KOPT-K1 (cell line): ENCODE results near the gene CCDC88B.
"Not testable (repeated sequence)": the region's sequence is repeated elsewhere in the genome, so short reads cannot be mapped to it uniquely, and the experiment has no call there.

Source experiments
- H3K27ac ChIP-seq: fragments of 200-600 bp; sonication (generic); 2 replicates; pipeline ENCODE4 v1.5.1; 2016; ENCODE audit warnings: antibody characterized with exemption, mild to moderate bottlenecking, low read depth, low read length; ENCODE audit not compliant: poor library complexity, severe bottlenecking
- H3K36me3 ChIP-seq: fragments of 200-600 bp; sonication (generic); 2 replicates; pipeline ENCODE4 v1.5.1; 2017; ENCODE audit warnings: antibody characterized with exemption, mild to moderate bottlenecking, low read length, moderate library complexity; ENCODE audit not compliant: insufficient read depth
- H3K9me3 ChIP-seq: fragments of 200-600 bp; sonication (generic); 2 replicates; pipeline ENCODE4 v1.5.1; 2017; ENCODE audit warnings: antibody characterized with exemption, low read length, mild to moderate bottlenecking; ENCODE audit not compliant: insufficient read depth, poor library complexity, severe bottlenecking

CCDC88B gene

GRCh38 chr11:64315667-64316526, 24.1 kb upstream of the CCDC88B start:
- Histone ChIP-seq H3K36me3 (peaks cover 49% of the 10 kb centered on the region), H3K27ac (peak overlapping the region; percentile 80)
- not testable (repeated sequence) for H3K9me3 ChIP-seq

- Histone ChIP-seq H3K9me3 (no peaks in the 10 kb centered on the region), H3K27ac (peak overlapping the region; percentile 80), H3K36me3 (peaks cover 55% of the 10 kb centered on the region)
Observed at GRCh38 chr11:64316672-64317324, 23.2 kb upstream of the CCDC88B start.

GRCh38 chr11:64317325-64317960, 22.6 kb upstream of the CCDC88B start, which contains the start of gene TRMT112:
Gene TRMT112 (minus strand): TSS chr11:64317559. CDS start chr11:64317526, 33 bp downstream.
- H3K36me3 ChIP-seq, result peaks cover 56% of the 10 kb centered on the region
- peak within 1 kb of the TSS; percentile 80 for H3K27ac ChIP-seq

GRCh38 chr11:64317961-64318765, 21.8 kb upstream of the CCDC88B start, which contains the start of gene PRDX5:
Gene PRDX5 (plus strand): TSS chr11:64318121. CDS start chr11:64318216, 95 bp downstream.
- peak within 1 kb of the TSS; percentile 80 for H3K27ac ChIP-seq
- H3K9me3 ChIP-seq, result no peaks in the 10 kb centered on the region
- H3K36me3 ChIP-seq, result peaks cover 52% of the 10 kb centered on the region

More at GRCh38 chr11:64317325-64317960, 22.6 kb upstream of the CCDC88B start, which contains the start of gene TRMT112:
- no peaks in the 10 kb centered on the region for H3K9me3 ChIP-seq

GRCh38 chr11:64318766-64319761, 20.9 kb upstream of the CCDC88B start:
- Histone ChIP-seq H3K27ac (peak overlapping the region; percentile 80), H3K9me3 (no peaks in the 10 kb centered on the region), H3K36me3 (peaks cover 43% of the 10 kb centered on the region)

- no peak overlapping the region for H3K27ac ChIP-seq
- H3K36me3 ChIP-seq, result peaks cover 28% of the 10 kb centered on the region; the same call in 1 of the 2 replicates
- H3K9me3 ChIP-seq, result no peaks in the 10 kb centered on the region
Observed at GRCh38 chr11:64320556-64320955, 19.4 kb upstream of the CCDC88B start.

GRCh38 chr11:64321026-64321425, 19.0 kb upstream of the CCDC88B start:
- Histone ChIP-seq H3K9me3 (no peaks in the 10 kb centered on the region), H3K36me3 (peaks cover 23% of the 10 kb centered on the region; the same call in 1 of the 2 replicates), H3K27ac (peak overlapping the region; percentile 21)

GRCh38 chr11:64321533-64321932, 18.5 kb upstream of the CCDC88B start:
- Histone ChIP-seq H3K9me3 (no peaks in the 10 kb centered on the region), H3K36me3 (peaks cover 20% of the 10 kb centered on the region; the same call in 1 of the 2 replicates), H3K27ac (peak overlapping the region; percentile 21)

- no peaks in the 10 kb centered on the region for H3K9me3 ChIP-seq
- peak overlapping the region; percentile 79 for H3K27ac ChIP-seq
- peaks cover 20% of the 10 kb centered on the region; the same call in 1 of the 2 replicates for H3K36me3 ChIP-seq
Observed at GRCh38 chr11:64322925-64323260, 17.1 kb upstream of the CCDC88B start.

- peaks cover 20% of the 10 kb centered on the region; the same call in 1 of the 2 replicates for H3K36me3 ChIP-seq
- H3K9me3 ChIP-seq, result no peaks in the 10 kb centered on the region
- peak overlapping the region; percentile 79 for H3K27ac ChIP-seq
Observed at GRCh38 chr11:64323373-64323772, 16.6 kb upstream of the CCDC88B start.

GRCh38 chr11:64323984-64324383, 16.0 kb upstream of the CCDC88B start:
- H3K27ac ChIP-seq, result peak overlapping the region; percentile 79

GRCh38 chr11:64324692-64325469, 15.1 kb upstream of the CCDC88B start:
- H3K9me3 ChIP-seq, result no peaks in the 10 kb centered on the region
- H3K27ac ChIP-seq, result no peak overlapping the region
- H3K36me3 ChIP-seq, result peaks cover 20% of the 10 kb centered on the region; the same call in 1 of the 2 replicates

More at GRCh38 chr11:64323984-64324383, 16.0 kb upstream of the CCDC88B start:
- H3K36me3 ChIP-seq, result peaks cover 20% of the 10 kb centered on the region; the same call in 1 of the 2 replicates
- not testable (repeated sequence) for H3K9me3 ChIP-seq

- peaks cover 3% of the 10 kb centered on the region; the same call in 1 of the 2 replicates for H3K36me3 ChIP-seq
- no peak overlapping the region for H3K27ac ChIP-seq
- H3K9me3 ChIP-seq, result no peaks in the 10 kb centered on the region
Observed at GRCh38 chr11:64327375-64327774, 12.6 kb upstream of the CCDC88B start.
